Duodenal mucosa (tissue), 2 donors: ENCODE data around the gene STRBP.

Experiments
- H3K27ac ChIP-seq: one replicate; pipeline ENCODE4 v1.7.0; 2013; ENCODE audit warnings: low read depth, low read length
- H3K27me3 ChIP-seq, 2 donors: one replicate each; pipeline ENCODE4 v1.7.0; 2013; ENCODE audit warnings: low read length in 2 of 2, control low read depth in 1 of 2; ENCODE audit not compliant: insufficient read depth in 2 of 2, control insufficient read depth in 1 of 2
- H3K36me3 ChIP-seq, 2 donors: one replicate each; pipeline ENCODE4 v1.7.0; 2013; ENCODE audit warnings: low read length in 2 of 2, control low read depth in 1 of 2; ENCODE audit not compliant: insufficient read depth in 2 of 2, control insufficient read depth in 1 of 2
- H3K4me1 ChIP-seq, 2 donors: one replicate each; pipeline ENCODE4 v1.7.0; 2013; ENCODE audit warnings: low read length in 2 of 2, control low read depth in 1 of 2; ENCODE audit not compliant: insufficient read depth in 2 of 2, control insufficient read depth in 1 of 2
- H3K4me3 ChIP-seq, 2 donors: one replicate each; pipeline ENCODE4 v1.7.0; 2013; ENCODE audit warnings: low read length in 2 of 2, low read depth in 1 of 2
- H3K9ac ChIP-seq, 2 donors: one replicate each; pipeline ENCODE4 v1.7.0; 2013; ENCODE audit warnings: low read length in 2 of 2, low read depth in 1 of 2
- H3K9me3 ChIP-seq, 2 donors: one replicate each; pipeline ENCODE4 v1.7.0; 2013; ENCODE audit warnings: low read length in 2 of 2, control low read depth in 1 of 2; ENCODE audit not compliant: control insufficient read depth in 1 of 2

The STRBP gene

GRCh38 chr9:123111427-123112014 is 156.9 kb downstream of the STRBP start:
- Histone ChIP-seq H3K27ac (no peak overlapping the region), H3K36me3 (peaks cover 10 to 53% of the 10 kb centered on the region in 2 donors), H3K9ac (no peak overlapping the region), H3K9me3 (no peaks in the 10 kb centered on the region), H3K4me3 (no peak overlapping the region), H3K27me3 (no peaks in the 10 kb centered on the region), H3K4me1 (peaks cover 21 to 23% of the 10 kb centered on the region in 2 donors)

- no peak overlapping the region for H3K4me3 ChIP-seq
- no peak overlapping the region for H3K27ac ChIP-seq
- H3K36me3 ChIP-seq: peaks cover 10 to 53% of the 10 kb centered on the region in 2 donors
- peaks cover 21 to 23% of the 10 kb centered on the region in 2 donors for H3K4me1 ChIP-seq
- no peaks in the 10 kb centered on the region for H3K27me3 ChIP-seq
- H3K9me3 ChIP-seq: no peaks in the 10 kb centered on the region
- H3K9ac ChIP-seq: no peak overlapping the region
Observed at GRCh38 chr9:123109540-123110279, 158.7 kb downstream of the STRBP start.

- no peak overlapping the region for H3K27ac ChIP-seq
- H3K9me3 ChIP-seq: no peaks in the 10 kb centered on the region
- H3K27me3 ChIP-seq: no peaks in the 10 kb centered on the region
- H3K4me1 ChIP-seq: peaks cover 21 to 23% of the 10 kb centered on the region in 2 donors
- no peak overlapping the region for H3K9ac ChIP-seq
- no peak overlapping the region for H3K4me3 ChIP-seq
- peaks cover 10 to 48% of the 10 kb centered on the region in 2 donors for H3K36me3 ChIP-seq
Observed at GRCh38 chr9:123108976-123109375, 159.4 kb downstream of the STRBP start.

GRCh38 chr9:123107639-123108285 is 160.6 kb downstream of the STRBP start:
- Histone ChIP-seq H3K36me3 (peaks cover 15 to 53% of the 10 kb centered on the region in 2 donors), H3K27ac (no peak overlapping the region), H3K4me3 (no peak overlapping the region), H3K4me1 (peaks cover 21 to 23% of the 10 kb centered on the region in 2 donors), H3K9me3 (no peaks in the 10 kb centered on the region), H3K9ac (no peak overlapping the region), H3K27me3 (no peaks in the 10 kb centered on the region)

GRCh38 chr9:123105490-123105889 is 162.9 kb downstream of the STRBP start:
- no peak overlapping the region for H3K27ac ChIP-seq
- H3K9ac ChIP-seq: no peak overlapping the region
- H3K4me1 ChIP-seq: peaks cover 15 to 18% of the 10 kb centered on the region in 2 donors
- H3K4me3 ChIP-seq: no peak overlapping the region
- H3K36me3 ChIP-seq: peaks cover 29 to 71% of the 10 kb centered on the region in 2 donors
- no peaks in the 10 kb centered on the region for H3K27me3 ChIP-seq
- no peaks in the 10 kb centered on the region for H3K9me3 ChIP-seq

GRCh38 chr9:123104807-123105206 is 163.6 kb downstream of the STRBP start:
- peaks cover 30 to 71% of the 10 kb centered on the region in 2 donors for H3K36me3 ChIP-seq
- H3K9ac ChIP-seq: no peak overlapping the region
- no peaks in the 10 kb centered on the region for H3K27me3 ChIP-seq
- H3K4me3 ChIP-seq: no peak overlapping the region
- peaks cover 11 to 12% of the 10 kb centered on the region in 2 donors for H3K4me1 ChIP-seq
- no peak overlapping the region for H3K27ac ChIP-seq
- H3K9me3 ChIP-seq: no peaks in the 10 kb centered on the region

GRCh38 chr9:123102375-123103113 is 165.8 kb downstream of the STRBP start:
- H3K36me3 ChIP-seq: peaks cover 45 to 70% of the 10 kb centered on the region in 2 donors
- H3K4me3 ChIP-seq: no peak overlapping the region
- no peaks in the 10 kb centered on the region for H3K9me3 ChIP-seq
- H3K4me1 ChIP-seq: no peaks in the 10 kb centered on the region
- no peak overlapping the region for H3K27ac ChIP-seq
- no peak overlapping the region for H3K9ac ChIP-seq
- no peaks in the 10 kb centered on the region for H3K27me3 ChIP-seq

- Histone ChIP-seq H3K4me3 (no peak overlapping the region), H3K9ac (no peak overlapping the region), H3K36me3 (peaks cover 48 to 62% of the 10 kb centered on the region in 2 donors), H3K27ac (no peak overlapping the region), H3K27me3 (no peaks in the 10 kb centered on the region), H3K9me3 (no peaks in the 10 kb centered on the region), H3K4me1 (no peaks in the 10 kb centered on the region)
Observed at GRCh38 chr9:123099548-123099947, 168.8 kb downstream of the STRBP start.

- Histone ChIP-seq H3K27ac (no peak overlapping the region), H3K36me3 (peaks cover 48 to 62% of the 10 kb centered on the region in 2 donors), H3K27me3 (no peaks in the 10 kb centered on the region), H3K9me3 (no peaks in the 10 kb centered on the region), H3K4me1 (no peaks in the 10 kb centered on the region), H3K4me3 (no peak overlapping the region), H3K9ac (no peak overlapping the region)
Observed at GRCh38 chr9:123099042-123099441, 169.3 kb downstream of the STRBP start.

GRCh38 chr9:123098096-123098459 is 170.3 kb downstream of the STRBP start:
- peaks cover 51 to 59% of the 10 kb centered on the region in 2 donors for H3K36me3 ChIP-seq
- no peak overlapping the region for H3K27ac ChIP-seq
- no peaks in the 10 kb centered on the region for H3K4me1 ChIP-seq

More at GRCh38 chr9:123098096-123098459, 170.3 kb downstream of the STRBP start:
- Histone ChIP-seq H3K9me3 (no peaks in the 10 kb centered on the region), H3K9ac (no peak overlapping the region), H3K27me3 (no peaks in the 10 kb centered on the region), H3K4me3 (no peak overlapping the region)
